K562 (cell line): ENCODE data around the gene PRAMEF1. TPM values are rescaled to one million over a fixed set of nuclear protein-coding genes. Genes with fewer than 3 reads are reported as not detected.

Experiments used
- ATAC-seq: fragments of 200-7000 bp; cut with Tn5 transposase; 3 replicates; pipeline ENCODE4 v1.9.1; 2020; ENCODE audit warnings: moderate library complexity
- BruUV-seq: library from RNA; stranded (reverse); fragments of 400-500 nt; replicated peaks from 2 replicates; lab custom pipeline; 2021; lab: Mats Ljungman, UMichigan
- CTCF ChIA-PET: fragments of 300-600 bp; formaldehyde crosslinking; extraction: SDS; loops from one replicate; lab custom pipeline; 2021; ENCODE audit warnings: low intra/inter-chr PET ratio; lab: Yijun Ruan, JAX
- POLR2A ChIA-PET: fragments of 300-600, 350-650 bp; sonication (Branson Sonifier 250); formaldehyde crosslinking; extraction: SDS; loops from one replicate; lab custom pipeline; 2021; ENCODE audit warnings: antibody characterized with exemption, inconsistent platforms; lab: Yijun Ruan, JAX
- DNase-seq, 4 experiments: peaks; one replicate each; pipeline versions ENCODE4 v3.0.0 to v3.0.0-alpha.2; 2011 to 2018; ENCODE audit warnings: low spot score in 3 of 4, mixed read lengths in 3 of 4; ENCODE audit errors: extremely low read depth in 1 of 4
- FAIRE-seq: peaks from 2 replicates; lab custom pipeline; 2011; peaks lifted over from hg19 to GRCh38; lab: Jason Lieb, UNC
- H2AFZ ChIP-seq: 2 replicates; pipeline ENCODE4 v1.6.0; 2011; ENCODE audit warnings: low read depth, low read length, control low read depth, inconsistent platforms
- H3K27ac ChIP-seq: fragments of 200-600 bp; 3 replicates; pipeline ENCODE4 v1.8.0; 2011; ENCODE audit warnings: low read depth, mild to moderate bottlenecking, control low read depth, inconsistent platforms, low read length, moderate library complexity, mixed read lengths; ENCODE audit errors: extremely low read depth
- H3K27me3 ChIP-seq, 2 experiments: fragments of 300-600 bp in 1 of 2; 2 replicates in 1 of 2; 3 replicates in 1 of 2; pipeline versions ENCODE4 v1.6.0 to v1.8.0; 2011; ENCODE audit warnings: inconsistent platforms in 2 of 2, low read length in 2 of 2, mild to moderate bottlenecking in 1 of 2, mixed read lengths in 1 of 2, moderate library complexity in 1 of 2; ENCODE audit not compliant: control insufficient read depth in 2 of 2, insufficient read depth in 2 of 2
- H3K36me3 ChIP-seq: fragments of 300-600 bp; 3 replicates; pipeline ENCODE4 v1.8.0; 2011; ENCODE audit warnings: mild to moderate bottlenecking, low read length, inconsistent platforms; ENCODE audit not compliant: control insufficient read depth, insufficient read depth
- H3K4me1 ChIP-seq, 2 experiments: fragments of 200-600 bp in 1 of 2; replicated peaks in 1 of 2; 2 replicates in 1 of 2; 3 replicates in 1 of 2; pipeline versions ENCODE4 v1.5.1 to v1.8.0; 2011; ENCODE audit warnings: inconsistent platforms in 2 of 2, low read length in 2 of 2, mild to moderate bottlenecking in 1 of 2, mixed read lengths in 1 of 2, moderate library complexity in 1 of 2; ENCODE audit not compliant: control insufficient read depth in 2 of 2, insufficient read depth in 2 of 2
- H3K4me2 ChIP-seq: 2 replicates; pipeline ENCODE4 v1.6.1; 2011; ENCODE audit warnings: low read length, control low read depth, inconsistent platforms, mixed read lengths; ENCODE audit not compliant: insufficient read depth
- H3K4me3 ChIP-seq: fragments of 200-600 bp; sonication (generic), shearing (Covaris generic); 2 replicates; pipeline ENCODE4 v1.5.1; 2016; ENCODE audit warnings: control low read depth, inconsistent platforms
- H3K79me2 ChIP-seq: fragments of 200-600 bp; 3 replicates; pipeline ENCODE4 v1.8.0; 2011; ENCODE audit warnings: low read length, inconsistent platforms; ENCODE audit not compliant: control insufficient read depth, insufficient read depth
- H3K9ac ChIP-seq, 2 experiments: 2 replicates each; pipeline versions ENCODE4 v1.6.0 to v1.6.1; 2011; ENCODE audit warnings: low read depth in 2 of 2, low read length in 2 of 2, control low read depth in 1 of 2, inconsistent platforms in 1 of 2, mild to moderate bottlenecking in 1 of 2, mixed read lengths in 1 of 2; ENCODE audit not compliant: insufficient read depth in 1 of 2
- H3K9me1 ChIP-seq: one replicate; pipeline ENCODE4 v1.6.0; 2011; ENCODE audit warnings: inconsistent platforms, mild to moderate bottlenecking, low read length, moderate library complexity; ENCODE audit not compliant: control insufficient read depth, insufficient read depth
- H3K9me3 ChIP-seq: replicated peaks from 2 replicates; pipeline ENCODE4 v1.5.1; 2011; ENCODE audit warnings: low read depth, low read length, inconsistent platforms; ENCODE audit not compliant: control insufficient read depth, insufficient read depth
- H4K20me1 ChIP-seq: replicated peaks from 2 replicates; pipeline ENCODE4 v1.6.1; 2011; ENCODE audit warnings: low read length, inconsistent platforms, mixed read lengths; ENCODE audit not compliant: control insufficient read depth, insufficient read depth
- CXXC5 ChIP-seq: fragments of 250-450 bp; sonication (Bioruptor Pico); IDR thresholded peaks from 2 replicates; pipeline ENCODE4 v1.8.0; 2022; ENCODE audit warnings: inconsistent platforms, mild to moderate bottlenecking, moderate library complexity
- GTF2A2 ChIP-seq: IDR thresholded peaks from 2 replicates; pipeline ENCODE4 v1.6.1; 2016; ENCODE audit warnings: mild to moderate bottlenecking, missing genetic modification characterization, missing compliant biosample characterization
- HBP1 ChIP-seq: fragments of 450-650 bp; formaldehyde crosslinking; IDR thresholded peaks from 2 replicates; pipeline ENCODE4 v1.4.0; 2022; ENCODE audit warnings: missing genetic modification characterization
- HNRNPL ChIP-seq: fragments of 200-400 bp; formaldehyde crosslinking; IDR thresholded peaks from 2 replicates; pipeline ENCODE4 v1.6.1; 2017; ENCODE audit warnings: low read depth, mild to moderate bottlenecking, low read length
- LARP7 ChIP-seq: fragments of 450-650 bp; IDR thresholded peaks from 2 replicates; pipeline ENCODE4 v1.6.1; 2016
- SNAPC5 ChIP-seq: fragments of 250-450 bp; sonication (Bioruptor Pico); IDR thresholded peaks from 2 replicates; pipeline ENCODE4 v1.8.0; 2021; ENCODE audit warnings: moderate library complexity, mild to moderate bottlenecking, inconsistent platforms
- SRSF1 ChIP-seq: fragments of 200-400 bp; formaldehyde crosslinking; IDR thresholded peaks from 2 replicates; pipeline ENCODE4 v1.6.1; 2017; ENCODE audit warnings: mild to moderate bottlenecking, low read depth, low read length, moderate library complexity
- TAF15 ChIP-seq: fragments of 200-400 bp; formaldehyde crosslinking; IDR thresholded peaks from 2 replicates; pipeline ENCODE4 v1.6.1; 2017; ENCODE audit warnings: mild to moderate bottlenecking, low read depth, low read length, moderate library complexity
- THAP7 ChIP-seq: fragments of 250-450 bp; sonication (Bioruptor Pico); IDR thresholded peaks from 2 replicates; pipeline ENCODE4 v1.5.0; 2021
- ZKSCAN8 ChIP-seq: fragments of 200-800 bp; sonication (Bioruptor generic); IDR thresholded peaks from 2 replicates; pipeline ENCODE4 v1.6.1; 2016; ENCODE audit warnings: missing genetic modification characterization, missing compliant biosample characterization
- ZNF174 ChIP-seq: fragments of 250-450 bp; sonication (Bioruptor Pico); IDR thresholded peaks from 2 replicates; pipeline ENCODE4 v1.4.0; 2020; ENCODE audit warnings: mild to moderate bottlenecking
- ZNF354B ChIP-seq: fragments of 250-450 bp; sonication (Bioruptor Pico); IDR thresholded peaks from 2 replicates; pipeline ENCODE4 v1.4.0; 2020
- WGBS: fragments of 100-300 bp; shearing (Covaris generic); methylation state at CpG from one replicate; pipeline ENCODE4 v1.1.6; 2016; ENCODE audit warnings: low coverage, mixed read lengths; ENCODE audit not compliant: insufficient coverage; ENCODE audit errors: missing lambda C conversion rate; 5-methylcytosine and 5-hydroxymethylcytosine counted together
- in situ Hi-C: fragments of 300-500 bp; cut with MboI; formaldehyde crosslinking; loops from 4 replicates; pipeline ENCODE4 v1.15.0; 2018; ENCODE audit warnings: inconsistent platforms, mixed read lengths
- intact Hi-C: fragments of 100-400 bp; cut with micrococcal nuclease; formaldehyde crosslinking; loops from 2 replicates; pipeline ENCODE4 v1.14.2; 2022
- polyA plus RNA-seq, 8 experiments: library from polyadenylated mRNA; depleted of rRNA in 4 of 8; stranded (reverse) in 5 of 8; unstranded in 3 of 8; fragments of >200 nt; fragmentation: Nextera tagmentation in 2 of 8; fragmentation: Illumina TruSeq in 1 of 8; extraction: Ambion mirVana in 2 of 8; extraction: Trizol in 1 of 8; gene quantifications; 2 replicates each; pipeline versions ENCODE4 v1.2.1 to v1.2.3, GENCODE V29; 2011 to 2014; ENCODE audit warnings: inconsistent platforms in 1 of 8, missing spikeins in 1 of 8
- total RNA-seq, 7 experiments: library from RNA; depleted of rRNA in 6 of 7; stranded (reverse); fragments of >200 nt in 6 of 7; fragmentation: Illumina TruSeq in 2 of 7; extraction: Trizol in 2 of 7; gene quantifications; 2 replicates each; pipeline versions ENCODE4 v1.2.1 to v1.2.3, GENCODE V29; 2011 to 2021; ENCODE audit warnings: low replicate concordance in 1 of 7
- TF ChIP-seq, protein P1 (sequence below): sonication (generic); formaldehyde crosslinking; IDR thresholded peaks from 2 replicates; pipeline ENCODE4 v1.4.0; 2020; ENCODE audit warnings: mild to moderate bottlenecking, missing genetic modification reagents
- TF ChIP-seq, protein P2 (sequence below): fragments of 250-450 bp; sonication (Bioruptor Pico); IDR thresholded peaks from 2 replicates; pipeline ENCODE4 v1.8.0; 2021; ENCODE audit warnings: borderline replicate concordance, mild to moderate bottlenecking, moderate library complexity; ENCODE audit not compliant: poor library complexity, severe bottlenecking

The PRAMEF1 gene
- total and polyA plus RNA-seq, 9 of the 15 experiments (the other 6 are each of a cell fraction or from before 2014, with no cell fraction given): not detected

GRCh38 chr1:12798911-12799310 is 7.7 kb downstream of the PRAMEF1 start:
- Histone ChIP-seq H3K27ac (no peak overlapping the region), H3K27me3 (peaks cover 0 to 8% of the 10 kb centered on the region in 2 experiments; a peak in 1 of 5 replicates), H3K36me3 (no peaks in the 10 kb centered on the region), H3K9me3 (no peaks in the 10 kb centered on the region), H3K9me1 (no peaks in the 10 kb centered on the region), H3K79me2 (no peaks in the 10 kb centered on the region), H2AFZ (no peak overlapping the region), H3K4me1 (no peaks in the 10 kb centered on the region), H4K20me1 (no peaks in the 10 kb centered on the region), H3K9ac (no peak overlapping the region), H3K4me3 (no peak overlapping the region), H3K4me2 (no peak overlapping the region)
- in situ Hi-C loops (loop anchor here (5.0 kb wide), 1 partner anchor 63 kb away; no protein-coding TSS in a partner anchor), intact Hi-C loops (no loop called here)
- ChIA-PET POLR2A (no interaction called here), CTCF (no interaction called here)
- FAIRE-seq (no peak), DNase-seq (no peak), ATAC-seq (no peak)
- BruUV-seq: no TSS peak
- no peak for TF ChIP-seq CXXC5 (CRISPR knock-in tag)
- TF ChIP-seq HNRNPL: no peak
- no peak for TF ChIP-seq LARP7
- TF ChIP-seq HBP1 (CRISPR knock-in tag): no peak
- TF ChIP-seq THAP7 (CRISPR knock-in tag): no peak
- no peak for TF ChIP-seq GTF2A2 (tag)
- TF ChIP-seq SRSF1: no peak
- TF ChIP-seq, protein P1, sequence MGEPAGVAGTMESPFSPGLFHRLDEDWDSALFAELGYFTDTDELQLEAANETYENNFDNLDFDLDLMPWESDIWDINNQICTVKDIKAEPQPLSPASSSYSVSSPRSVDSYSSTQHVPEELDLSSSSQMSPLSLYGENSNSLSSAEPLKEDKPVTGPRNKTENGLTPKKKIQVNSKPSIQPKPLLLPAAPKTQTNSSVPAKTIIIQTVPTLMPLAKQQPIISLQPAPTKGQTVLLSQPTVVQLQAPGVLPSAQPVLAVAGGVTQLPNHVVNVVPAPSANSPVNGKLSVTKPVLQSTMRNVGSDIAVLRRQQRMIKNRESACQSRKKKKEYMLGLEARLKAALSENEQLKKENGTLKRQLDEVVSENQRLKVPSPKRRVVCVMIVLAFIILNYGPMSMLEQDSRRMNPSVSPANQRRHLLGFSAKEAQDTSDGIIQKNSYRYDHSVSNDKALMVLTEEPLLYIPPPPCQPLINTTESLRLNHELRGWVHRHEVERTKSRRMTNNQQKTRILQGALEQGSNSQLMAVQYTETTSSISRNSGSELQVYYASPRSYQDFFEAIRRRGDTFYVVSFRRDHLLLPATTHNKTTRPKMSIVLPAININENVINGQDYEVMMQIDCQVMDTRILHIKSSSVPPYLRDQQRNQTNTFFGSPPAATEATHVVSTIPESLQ: no peak
- TF ChIP-seq ZKSCAN8: no peak
- no peak for TF ChIP-seq ZNF174 (CRISPR knock-in tag)
- TF ChIP-seq TAF15: no peak
- no peak for TF ChIP-seq ZNF354B (CRISPR knock-in tag)
- TF ChIP-seq, protein P2, sequence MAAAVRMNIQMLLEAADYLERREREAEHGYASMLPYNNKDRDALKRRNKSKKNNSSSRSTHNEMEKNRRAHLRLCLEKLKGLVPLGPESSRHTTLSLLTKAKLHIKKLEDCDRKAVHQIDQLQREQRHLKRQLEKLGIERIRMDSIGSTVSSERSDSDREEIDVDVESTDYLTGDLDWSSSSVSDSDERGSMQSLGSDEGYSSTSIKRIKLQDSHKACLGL (CRISPR knock-in tag): no peak
- no peak for TF ChIP-seq SNAPC5 (CRISPR knock-in tag)
- WGBS: 0% methylated on average over 4 of the region's 4 CpGs
